SKM-1 (cell line): ENCODE results near the gene FANCL.
"Not testable (repeated sequence)": the region's sequence is repeated elsewhere in the genome, so short reads cannot be mapped to it uniquely, and the experiment has no call there.

Source experiments
- DNase-seq: peaks from one replicate; lab custom pipeline; 2025; ENCODE audit not compliant: unreplicated experiment; lab: John Stamatoyannopoulos, UW

The FANCL gene

GRCh38 chr2:58155160-58155778 lies 85.9 kb downstream of the FANCL start:
- DNase-seq, result no peak

- DNase-seq, result no peak
Measured at GRCh38 chr2:58146707-58147106, 94.4 kb downstream of the FANCL start.

GRCh38 chr2:58145769-58146168 lies 95.4 kb downstream of the FANCL start:
- not testable (repeated sequence) for DNase-seq

DNA sequence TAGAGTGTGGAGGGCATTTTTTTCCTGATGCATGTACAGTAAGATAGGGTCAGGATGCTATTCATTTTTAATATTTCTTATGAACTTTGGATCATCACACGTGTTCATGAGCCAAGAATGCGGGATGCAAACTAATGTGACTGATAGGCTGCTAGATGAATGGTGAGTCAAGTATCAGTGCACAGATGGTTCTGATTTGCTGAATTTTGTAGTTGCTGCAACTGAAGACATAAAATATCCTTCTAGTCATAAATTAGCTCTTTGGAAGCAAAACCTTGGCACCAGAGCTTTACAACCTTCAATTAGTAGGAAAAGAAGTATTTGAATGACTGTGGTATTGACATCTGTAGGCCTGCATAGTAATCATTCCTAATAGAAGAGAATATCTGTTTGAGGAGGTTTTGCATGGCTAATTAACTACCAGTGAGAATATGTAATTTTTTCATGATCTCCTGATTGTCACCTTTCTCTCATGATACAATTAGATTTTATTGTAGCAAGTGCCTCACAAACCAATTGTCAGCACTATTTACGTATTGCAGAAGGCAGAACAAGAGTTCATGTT lies 100.5 kb downstream of the FANCL start:
- no peak for DNase-seq

- no peak for DNase-seq
Measured at GRCh38 chr2:58138396-58139030, 102.6 kb downstream of the FANCL start.

DNA sequence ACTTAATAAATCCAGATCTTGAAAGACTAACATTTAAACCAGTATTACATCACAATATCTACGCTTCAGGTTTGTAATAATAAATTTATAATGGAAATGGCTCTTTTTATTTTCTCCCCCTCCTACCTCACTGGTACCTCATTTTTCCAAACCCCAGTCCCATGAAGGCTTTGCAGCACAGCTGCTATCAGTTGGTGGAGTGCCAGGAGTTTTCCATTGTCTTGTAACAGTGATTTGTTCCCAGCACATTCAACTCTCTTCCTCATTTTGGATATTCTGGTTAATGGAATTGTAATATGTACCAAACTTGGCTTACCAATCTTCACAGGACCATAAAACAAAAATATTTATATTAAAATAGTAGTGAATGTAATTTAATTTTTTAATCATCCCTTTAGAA lies 103.3 kb downstream of the FANCL start:
- DNase-seq, result no peak

- no peak for DNase-seq
Measured at GRCh38 chr2:58137221-58137620, 103.9 kb downstream of the FANCL start.

DNA sequence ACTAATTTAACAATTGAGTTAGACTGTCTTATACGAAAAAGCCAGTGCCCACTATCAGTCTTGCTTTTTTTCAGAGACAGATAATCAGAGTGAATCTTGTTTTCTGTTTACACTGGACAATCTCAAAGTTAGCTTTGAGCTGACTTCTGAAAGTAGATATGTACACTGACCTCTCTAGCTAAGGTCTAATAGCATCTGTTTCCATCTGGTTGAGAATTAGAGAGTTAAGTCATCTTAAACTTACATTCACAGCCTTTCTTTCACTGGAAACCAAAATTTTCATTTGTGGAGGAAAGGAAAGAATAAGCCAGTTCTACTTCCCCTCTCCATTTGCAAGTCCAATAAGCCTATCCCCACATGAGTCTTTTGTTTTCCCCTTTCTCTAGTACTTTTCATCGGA lies 105.3 kb downstream of the FANCL start:
- DNase-seq, result no peak

DNA sequence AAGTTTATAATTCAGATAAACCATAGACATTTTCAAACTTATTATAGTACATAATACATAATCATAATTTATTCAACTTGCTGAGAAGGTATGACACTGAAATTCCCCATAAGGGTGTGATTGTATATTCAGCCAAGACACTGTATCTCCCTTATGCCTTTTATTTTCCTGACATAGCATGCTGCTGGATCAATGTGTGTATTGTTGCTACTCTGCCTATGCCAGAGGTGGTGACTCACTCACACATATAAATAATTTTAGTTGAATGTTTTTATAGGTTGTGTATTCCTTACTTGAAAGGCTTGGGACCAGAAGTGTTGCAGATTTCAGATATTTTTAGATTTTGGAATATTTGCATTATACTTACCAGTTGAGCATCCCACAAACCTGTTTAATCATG lies 107.7 kb downstream of the FANCL start:
- no peak for DNase-seq

- no peak for DNase-seq
Measured at GRCh38 chr2:58131191-58132011, 109.7 kb downstream of the FANCL start.

DNA sequence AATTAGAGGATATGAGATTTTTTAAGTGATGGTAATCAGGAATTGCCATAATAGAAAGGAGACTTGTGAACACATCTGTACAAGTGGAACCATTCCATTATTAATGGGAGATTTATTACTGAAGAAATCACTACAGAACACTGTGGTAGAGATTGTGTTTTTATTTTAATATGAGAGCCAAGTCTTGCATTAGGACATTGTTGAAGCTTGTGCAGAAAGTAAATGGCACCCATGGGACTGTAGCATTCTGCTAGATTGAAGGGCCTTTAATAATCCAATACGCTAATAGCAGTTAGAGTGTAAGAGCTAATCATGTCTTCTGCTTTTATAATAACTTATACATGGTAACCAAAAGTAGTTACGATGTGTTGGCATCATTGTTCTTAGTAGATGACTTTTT lies 110.9 kb downstream of the FANCL start:
- no peak for DNase-seq

- no peak for DNase-seq
Measured at GRCh38 chr2:58127111-58127510, 114.0 kb downstream of the FANCL start.

- DNase-seq, result no peak
Measured at GRCh38 chr2:58122540-58122939, 118.6 kb downstream of the FANCL start.

DNA sequence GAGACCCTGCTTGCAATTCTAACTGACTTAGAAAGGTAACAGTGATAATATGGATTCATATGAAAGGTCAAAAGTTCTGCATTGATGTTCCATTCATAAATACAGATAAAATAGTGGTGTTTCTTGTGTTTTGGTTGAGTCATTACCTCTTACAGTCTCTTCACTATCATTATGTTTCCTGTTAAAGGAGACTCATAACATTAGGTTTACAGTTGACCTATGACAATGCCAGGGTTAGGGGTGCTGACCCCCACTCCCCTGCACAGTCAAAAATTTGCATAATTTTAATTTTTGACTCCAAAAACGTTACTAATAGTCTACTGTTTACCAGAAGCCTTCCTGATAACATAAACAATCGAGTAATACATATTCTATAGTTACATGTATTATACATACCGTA lies 119.1 kb downstream of the FANCL start:
- DNase-seq, result no peak

GRCh38 chr2:58120626-58121229 lies 120.4 kb downstream of the FANCL start:
- DNase-seq, result no peak

GRCh38 chr2:58113563-58113962 lies 127.6 kb downstream of the FANCL start:
- not testable (repeated sequence) for DNase-seq

DNA sequence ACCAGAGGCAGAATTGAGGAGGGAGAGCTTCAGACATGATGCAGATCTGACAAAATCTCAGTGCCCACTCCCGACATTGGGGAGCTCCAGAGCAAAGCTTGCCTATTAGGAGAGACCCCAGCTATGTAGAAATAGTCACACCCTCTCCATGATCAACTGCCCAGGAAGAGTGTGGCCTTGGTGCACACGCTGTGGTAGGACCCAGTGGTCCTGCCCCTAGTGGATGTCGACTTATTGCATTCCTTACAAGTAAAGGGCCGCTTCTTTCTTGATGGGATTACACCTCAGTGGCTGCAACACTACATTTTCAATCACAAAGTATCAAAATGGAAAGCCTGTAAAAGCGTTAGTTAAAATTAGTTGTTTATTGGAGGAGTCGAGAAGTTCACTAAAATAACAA lies 130.4 kb downstream of the FANCL start:
- DNase-seq, result no peak

DNA sequence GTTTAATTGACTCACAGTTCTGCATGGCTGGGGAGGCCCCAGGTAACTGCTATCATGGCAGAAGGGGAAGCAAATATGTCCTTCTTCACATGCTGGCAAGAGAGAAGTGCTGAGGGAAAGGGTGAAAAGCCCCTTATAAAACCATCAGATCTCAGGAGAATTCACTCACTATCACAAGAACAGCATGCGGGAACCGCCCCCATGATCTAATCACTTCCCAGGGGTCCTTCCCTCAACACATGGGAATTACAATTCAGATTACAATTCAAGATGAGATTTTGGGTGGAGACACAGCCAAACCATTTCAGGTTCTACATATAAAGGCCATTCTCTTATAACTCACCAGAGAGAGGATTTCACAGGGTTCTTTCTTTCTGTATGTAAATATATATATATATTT lies 131.6 kb downstream of the FANCL start:
- DNase-seq, result no peak
